ENCODE results near the gene ZMYND15.

Gene ZMYND15

GRCh38 chr17:4742133-4742532 is 2.5 kb downstream of the ZMYND15 start:
- Histone ChIP-seq H3K4me1 (ENCODE audit: control extremely low read depth in 1 of 4, control insufficient read depth in 4 of 4, insufficient read depth in 4 of 4, low read length in 3 of 4) (peaks cover 0 to 29% (median 20%) of the 10 kb centered on the region in 4 experiments), H3K27me3 (replicated peaks in 2 of 5; ENCODE audit: control insufficient read depth in 4 of 5, insufficient read depth in 5 of 5, low read length in 4 of 5) (peaks cover 0 to 64% (median 39%) of the 10 kb centered on the region in 5 experiments), H3K4me3 (ENCODE audit: control insufficient read depth in 1 of 7, extremely low read depth in 1 of 7, insufficient read depth in 4 of 7, low read depth in 2 of 7, low read length in 6 of 7) (no peak overlapping the region), H3K27ac (ENCODE audit: insufficient read depth in 1 of 2, low read depth in 1 of 2, low read length in 2 of 2, poor library complexity in 1 of 2, severe bottlenecking in 2 of 2) (no peak overlapping the region), H3K9me3 (ENCODE audit: control extremely low read depth in 1 of 5, control insufficient read depth in 4 of 5, insufficient read depth in 2 of 5, low read depth in 1 of 5, low read length in 4 of 5) (no peaks in the 10 kb centered on the region), H3K36me3 (ENCODE audit: control insufficient read depth in 4 of 4, insufficient read depth in 4 of 4, low read length in 3 of 4) (no peaks in the 10 kb centered on the region)
- CTCF ChIA-PET = interaction anchor here (0.9 kb wide), 1 partner anchor 9 kb away, joined by 4 read pairs; no protein-coding TSS in a partner anchor
- 98% methylated on average over 9 of the region's 9 CpGs for WGBS (ENCODE audit: insufficient coverage)
- DNase-seq = no peak
- POLR2A ChIA-PET = no interaction called here

GRCh38 chr17:4742629-4743028 is 3.0 kb downstream of the ZMYND15 start:
- no peak for DNase-seq
- peaks cover 0 to 30% (median 23%) of the 10 kb centered on the region in 4 experiments for H3K4me1 ChIP-seq (ENCODE audit: control extremely low read depth in 1 of 4, control insufficient read depth in 4 of 4, insufficient read depth in 4 of 4, low read length in 3 of 4)
- peaks cover 0 to 59% (median 39%) of the 10 kb centered on the region in 5 experiments for H3K27me3 ChIP-seq (replicated peaks in 2 of 5; ENCODE audit: control insufficient read depth in 4 of 5, insufficient read depth in 5 of 5, low read length in 4 of 5)
- H3K4me3 ChIP-seq (ENCODE audit: control insufficient read depth in 1 of 7, extremely low read depth in 1 of 7, insufficient read depth in 4 of 7, low read depth in 2 of 7, low read length in 6 of 7) = no peak overlapping the region
- ChIA-PET CTCF (no interaction called here), POLR2A (no interaction called here)
- no peak overlapping the region for H3K27ac ChIP-seq (ENCODE audit: insufficient read depth in 1 of 2, low read depth in 1 of 2, low read length in 2 of 2, poor library complexity in 1 of 2, severe bottlenecking in 2 of 2)
- no peaks in the 10 kb centered on the region for H3K9me3 ChIP-seq (ENCODE audit: control extremely low read depth in 1 of 5, control insufficient read depth in 4 of 5, insufficient read depth in 2 of 5, low read depth in 1 of 5, low read length in 4 of 5)
- no peaks in the 10 kb centered on the region for H3K36me3 ChIP-seq (ENCODE audit: control insufficient read depth in 4 of 4, insufficient read depth in 4 of 4, low read length in 3 of 4)
- 100% methylated on average over 9 of the region's 10 CpGs for WGBS (ENCODE audit: insufficient coverage)

GRCh38 chr17:4743216-4743615 is 3.6 kb downstream of the ZMYND15 start:
- ChIA-PET POLR2A (no interaction called here), CTCF (no interaction called here)
- Histone ChIP-seq H3K4me3 (ENCODE audit: control insufficient read depth in 1 of 7, extremely low read depth in 1 of 7, insufficient read depth in 4 of 7, low read depth in 2 of 7, low read length in 6 of 7) (no peak overlapping the region), H3K36me3 (ENCODE audit: control insufficient read depth in 4 of 4, insufficient read depth in 4 of 4, low read length in 3 of 4) (no peaks in the 10 kb centered on the region), H3K27me3 (replicated peaks in 2 of 5; ENCODE audit: control insufficient read depth in 4 of 5, insufficient read depth in 5 of 5, low read length in 4 of 5) (peaks cover 0 to 55% (median 35%) of the 10 kb centered on the region in 5 experiments), H3K4me1 (ENCODE audit: control extremely low read depth in 1 of 4, control insufficient read depth in 4 of 4, insufficient read depth in 4 of 4, low read length in 3 of 4) (peaks cover 0 to 34% (median 28%) of the 10 kb centered on the region in 4 experiments), H3K27ac (ENCODE audit: insufficient read depth in 1 of 2, low read depth in 1 of 2, low read length in 2 of 2, poor library complexity in 1 of 2, severe bottlenecking in 2 of 2) (no peak overlapping the region), H3K9me3 (ENCODE audit: control extremely low read depth in 1 of 5, control insufficient read depth in 4 of 5, insufficient read depth in 2 of 5, low read depth in 1 of 5, low read length in 4 of 5) (no peaks in the 10 kb centered on the region)
- 100% methylated on average over 6 of the region's 8 CpGs for WGBS (ENCODE audit: insufficient coverage)
- no peak for DNase-seq

GRCh38 chr17:4743898-4744297 is 4.3 kb downstream of the ZMYND15 start:
- H3K27me3 ChIP-seq (replicated peaks in 2 of 5; ENCODE audit: control insufficient read depth in 4 of 5, insufficient read depth in 5 of 5, low read length in 4 of 5) = peaks cover 0 to 48% (median 30%) of the 10 kb centered on the region in 5 experiments
- CTCF ChIA-PET = interaction anchor here (0.7 to 1.9 kb wide), 2 partner anchors 11 to 35 kb away, joined by 3 to 4 read pairs; no protein-coding TSS in a partner anchor

GRCh38 chr17:4744999-4745969 is 5.7 kb downstream of the ZMYND15 start:
- H3K4me1 ChIP-seq (ENCODE audit: control extremely low read depth in 1 of 4, control insufficient read depth in 4 of 4, insufficient read depth in 4 of 4, low read length in 3 of 4) = peaks cover 5 to 25% (median 20%) of the 10 kb centered on the region in 4 experiments
- ChIA-PET CTCF (interaction anchor here (0.9 to 1.9 kb wide), 2 partner anchors 34 to 45 kb away, joined by 3 to 4 read pairs; no protein-coding TSS in a partner anchor), POLR2A (no interaction called here)
- H3K36me3 ChIP-seq (ENCODE audit: control insufficient read depth in 4 of 4, insufficient read depth in 4 of 4, low read length in 3 of 4) = no peaks in the 10 kb centered on the region
- no peak overlapping the region for H3K27ac ChIP-seq (ENCODE audit: insufficient read depth in 1 of 2, low read depth in 1 of 2, low read length in 2 of 2, poor library complexity in 1 of 2, severe bottlenecking in 2 of 2)
- WGBS (ENCODE audit: insufficient coverage) = 9% methylated on average over 33 of the region's 51 CpGs
- H3K4me3 ChIP-seq (ENCODE audit: control insufficient read depth in 1 of 7, extremely low read depth in 1 of 7, insufficient read depth in 4 of 7, low read depth in 2 of 7, low read length in 6 of 7) = peak overlapping the region in 3 of 7 experiments; percentile 28 to 34 (median 31)
- no peaks in the 10 kb centered on the region for H3K9me3 ChIP-seq (ENCODE audit: control extremely low read depth in 1 of 5, control insufficient read depth in 4 of 5, insufficient read depth in 2 of 5, low read depth in 1 of 5, low read length in 4 of 5)
- no peak for DNase-seq
- H3K27me3 ChIP-seq (replicated peaks in 2 of 5; ENCODE audit: control insufficient read depth in 4 of 5, insufficient read depth in 5 of 5, low read length in 4 of 5) = peaks cover 0 to 34% (median 25%) of the 10 kb centered on the region in 5 experiments

More at GRCh38 chr17:4743898-4744297, 4.3 kb downstream of the ZMYND15 start:
- H3K4me3 ChIP-seq (ENCODE audit: control insufficient read depth in 1 of 7, extremely low read depth in 1 of 7, insufficient read depth in 4 of 7, low read depth in 2 of 7, low read length in 6 of 7) = no peak overlapping the region
- no peak overlapping the region for H3K27ac ChIP-seq (ENCODE audit: insufficient read depth in 1 of 2, low read depth in 1 of 2, low read length in 2 of 2, poor library complexity in 1 of 2, severe bottlenecking in 2 of 2)
- no peaks in the 10 kb centered on the region for H3K9me3 ChIP-seq (ENCODE audit: control extremely low read depth in 1 of 5, control insufficient read depth in 4 of 5, insufficient read depth in 2 of 5, low read depth in 1 of 5, low read length in 4 of 5)
- H3K4me1 ChIP-seq (ENCODE audit: control extremely low read depth in 1 of 4, control insufficient read depth in 4 of 4, insufficient read depth in 4 of 4, low read length in 3 of 4) = peaks cover 5 to 33% (median 29%) of the 10 kb centered on the region in 4 experiments
- no peaks in the 10 kb centered on the region for H3K36me3 ChIP-seq (ENCODE audit: control insufficient read depth in 4 of 4, insufficient read depth in 4 of 4, low read length in 3 of 4)
- no peak for DNase-seq
- POLR2A ChIA-PET = no interaction called here
- WGBS (ENCODE audit: insufficient coverage) = no CpG with 5 or more reads among the region's 9 CpGs

GRCh38 chr17:4747847-4748246 is 8.2 kb downstream of the ZMYND15 start:
- peak; percentile 53 to 87 (median 85) for DNase-seq
- WGBS (ENCODE audit: insufficient coverage) = 0% methylated on average over 3 of the region's 5 CpGs
- no peak overlapping the region for H3K27ac ChIP-seq (ENCODE audit: insufficient read depth in 1 of 2, low read depth in 1 of 2, low read length in 2 of 2, poor library complexity in 1 of 2, severe bottlenecking in 2 of 2)
- H3K9me3 ChIP-seq (ENCODE audit: control extremely low read depth in 1 of 5, control insufficient read depth in 4 of 5, insufficient read depth in 2 of 5, low read depth in 1 of 5, low read length in 4 of 5) = no peaks in the 10 kb centered on the region
- POLR2A ChIA-PET = interaction anchor here (0.8 to 1.1 kb wide), 2 partner anchors 15 to 42 kb away, joined by 4 read pairs; no protein-coding TSS in a partner anchor
- peaks cover 0 to 20% (median 16%) of the 10 kb centered on the region in 5 experiments for H3K27me3 ChIP-seq (replicated peaks in 2 of 5; ENCODE audit: control insufficient read depth in 4 of 5, insufficient read depth in 5 of 5, low read length in 4 of 5)
- H3K4me3 ChIP-seq (ENCODE audit: control insufficient read depth in 1 of 7, extremely low read depth in 1 of 7, insufficient read depth in 4 of 7, low read depth in 2 of 7, low read length in 6 of 7) = peak overlapping the region in 5 of 7 experiments; percentile 7 to 66 (median 22)
- H3K36me3 ChIP-seq (ENCODE audit: control insufficient read depth in 4 of 4, insufficient read depth in 4 of 4, low read length in 3 of 4) = no peaks in the 10 kb centered on the region
- H3K4me1 ChIP-seq (ENCODE audit: control extremely low read depth in 1 of 4, control insufficient read depth in 4 of 4, insufficient read depth in 4 of 4, low read length in 3 of 4) = peaks cover 5 to 25% (median 20%) of the 10 kb centered on the region in 4 experiments
- CTCF ChIA-PET = interaction anchor here (0.6 to 2.6 kb wide), 4 partner anchors 36 to 369 kb away, joined by 3 to 9 read pairs (median 4); partner anchors contain the start of gene GLTPD2

All from common myeloid progenitor, CD34-positive (primary cell).